Mucosa of descending colon (tissue), 3 donors: ENCODE results near the gene BANF1. TPM values are rescaled to one million over a fixed set of nuclear protein-coding genes. Genes with fewer than 3 reads are reported as not detected.

Experiments
- ATAC-seq: fragments of 200-7000 bp; cut with Tn5 transposase; one replicate; pipeline ENCODE4 v1.9.1; 2020; ENCODE audit warnings: mild to moderate bottlenecking, moderate library complexity
- DNase-seq, 3 donors: peaks; one replicate each; pipeline ENCODE4 v3.0.0-alpha.2; 2020
- H3K36me3 ChIP-seq: fragments of 200-600 bp; one replicate; pipeline ENCODE4 v1.8.0; 2021; ENCODE audit warnings: low read depth, mild to moderate bottlenecking
- H3K4me1 ChIP-seq: fragments of 200-600 bp; one replicate; pipeline ENCODE4 v1.8.0; 2021; ENCODE audit warnings: low read depth, mild to moderate bottlenecking
- H3K4me3 ChIP-seq: fragments of 200-600 bp; one replicate; pipeline ENCODE4 v1.8.0; 2021; ENCODE audit warnings: mild to moderate bottlenecking
- H3K9me3 ChIP-seq: fragments of 200-600 bp; one replicate; pipeline ENCODE4 v1.8.0; 2021; ENCODE audit warnings: mild to moderate bottlenecking
- intact Hi-C, 2 donors: fragments of 100-400 bp; cut with DNase I in 1 of 2; cut with micrococcal nuclease in 1 of 2; formaldehyde crosslinking; loops; one replicate each; pipeline versions ENCODE4 v1.11.0 to v1.11.1; 2022; cut with DNase I, micrococcal nuclease
- total RNA-seq, 3 donors: library from RNA; stranded (reverse); fragmentation: NEBNext Ultra II Directional in 2 of 3; extraction: Animal tissue kit (Norgen Biotek cat#: 25700) in 2 of 3; gene quantifications; one replicate each; pipeline versions ENCODE4 v1.2.1 to v1.2.4, GENCODE V29; 2021 to 2023
- TF ChIP-seq, protein P1 (sequence below): fragments of 200-600 bp; IDR thresholded peaks from one replicate; pipeline ENCODE4 v1.8.0; 2022; ENCODE audit warnings: antibody characterized with exemption, mild to moderate bottlenecking
- donor health status: DM: no; HTN: no; CAD: no; lungs with moderate emphysema.
- donor health status: DM: no; HTN: no; CAD: no.
- donor health status: DM: no; HTN: yes; CAD: no.

Gene BANF1
- total RNA-seq, 3 donors from 2014 or later = 130 to 155 (median 131) TPM

DNA sequence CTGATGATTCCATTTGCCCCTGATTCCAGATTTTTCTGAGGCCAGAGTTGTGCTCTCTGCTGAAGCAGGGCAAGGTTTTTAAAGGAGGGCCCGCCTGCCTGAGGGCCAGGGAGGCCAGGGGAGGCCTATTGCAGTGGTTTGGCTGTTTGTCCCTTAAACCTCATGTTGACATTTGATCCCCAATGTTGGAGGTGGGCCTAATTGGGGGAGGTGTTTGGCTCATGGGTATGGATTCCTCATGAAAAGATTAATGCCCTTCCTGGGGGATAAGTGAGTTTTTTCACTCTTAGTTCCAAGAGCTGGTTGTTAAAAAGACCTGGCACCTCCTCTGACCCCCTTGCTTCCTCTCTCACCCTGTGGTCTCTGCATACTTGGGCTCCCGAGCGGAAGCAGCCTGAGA is 37.5 kb downstream of the BANF1 start:
- intact Hi-C loops = no loop called here

DNA sequence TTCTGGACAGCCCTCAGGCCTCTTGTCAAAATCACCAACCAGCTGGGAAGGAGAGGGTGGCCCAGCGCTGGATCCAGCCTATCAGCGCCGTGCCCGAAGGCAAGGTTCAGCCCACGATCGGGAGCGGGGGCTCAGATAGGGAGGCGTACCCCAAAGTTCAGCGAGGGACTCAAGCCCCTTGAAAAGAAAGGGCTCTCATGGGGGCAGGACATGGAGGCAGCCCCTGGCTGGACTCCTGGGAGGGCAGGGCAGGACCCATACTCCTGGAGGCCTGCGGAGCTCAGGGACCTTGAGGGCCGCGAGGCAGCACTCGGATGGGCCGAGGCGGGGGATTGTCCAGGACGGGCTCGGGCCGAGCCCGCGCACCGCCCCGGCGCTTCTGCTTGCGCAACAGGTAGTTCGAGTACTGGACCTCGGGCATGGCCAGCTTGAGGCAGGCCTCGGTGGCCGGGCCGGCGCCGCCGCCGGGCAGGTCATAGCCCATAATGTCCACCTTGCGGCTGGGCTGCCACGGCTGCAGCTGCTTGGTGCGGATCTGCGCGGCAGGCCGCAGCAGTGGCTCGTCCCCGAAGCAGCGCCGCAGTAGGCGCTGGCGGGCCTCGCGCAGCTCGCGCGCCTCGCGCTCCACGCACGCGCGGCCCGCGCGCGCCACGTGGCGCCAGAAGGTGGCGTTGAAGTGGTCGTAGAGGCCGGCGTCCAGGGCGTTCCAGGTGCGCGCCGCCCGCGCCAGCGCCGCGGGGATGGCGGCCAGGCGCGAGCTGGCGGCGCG is 40.1 kb downstream of the BANF1 start:
- Histone ChIP-seq H3K36me3 (no peaks in the 10 kb centered on the region), H3K4me1 (no peaks in the 10 kb centered on the region), H3K4me3 (no peak overlapping the region), H3K9me3 (no peaks in the 10 kb centered on the region)
- intact Hi-C loops = no loop called here
- TF ChIP-seq, protein P1, sequence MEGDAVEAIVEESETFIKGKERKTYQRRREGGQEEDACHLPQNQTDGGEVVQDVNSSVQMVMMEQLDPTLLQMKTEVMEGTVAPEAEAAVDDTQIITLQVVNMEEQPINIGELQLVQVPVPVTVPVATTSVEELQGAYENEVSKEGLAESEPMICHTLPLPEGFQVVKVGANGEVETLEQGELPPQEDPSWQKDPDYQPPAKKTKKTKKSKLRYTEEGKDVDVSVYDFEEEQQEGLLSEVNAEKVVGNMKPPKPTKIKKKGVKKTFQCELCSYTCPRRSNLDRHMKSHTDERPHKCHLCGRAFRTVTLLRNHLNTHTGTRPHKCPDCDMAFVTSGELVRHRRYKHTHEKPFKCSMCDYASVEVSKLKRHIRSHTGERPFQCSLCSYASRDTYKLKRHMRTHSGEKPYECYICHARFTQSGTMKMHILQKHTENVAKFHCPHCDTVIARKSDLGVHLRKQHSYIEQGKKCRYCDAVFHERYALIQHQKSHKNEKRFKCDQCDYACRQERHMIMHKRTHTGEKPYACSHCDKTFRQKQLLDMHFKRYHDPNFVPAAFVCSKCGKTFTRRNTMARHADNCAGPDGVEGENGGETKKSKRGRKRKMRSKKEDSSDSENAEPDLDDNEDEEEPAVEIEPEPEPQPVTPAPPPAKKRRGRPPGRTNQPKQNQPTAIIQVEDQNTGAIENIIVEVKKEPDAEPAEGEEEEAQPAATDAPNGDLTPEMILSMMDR = no peak
- no peak for DNase-seq
- no peak for ATAC-seq

More for the DNA sequence above, 37.5 kb downstream of the BANF1 start:
- no peak for ATAC-seq
- no peak for DNase-seq
- Histone ChIP-seq H3K9me3 (no peaks in the 10 kb centered on the region), H3K36me3 (no peaks in the 10 kb centered on the region), H3K4me3 (no peak overlapping the region), H3K4me1 (no peaks in the 10 kb centered on the region)
- TF ChIP-seq, protein P1 = no peak

DNA sequence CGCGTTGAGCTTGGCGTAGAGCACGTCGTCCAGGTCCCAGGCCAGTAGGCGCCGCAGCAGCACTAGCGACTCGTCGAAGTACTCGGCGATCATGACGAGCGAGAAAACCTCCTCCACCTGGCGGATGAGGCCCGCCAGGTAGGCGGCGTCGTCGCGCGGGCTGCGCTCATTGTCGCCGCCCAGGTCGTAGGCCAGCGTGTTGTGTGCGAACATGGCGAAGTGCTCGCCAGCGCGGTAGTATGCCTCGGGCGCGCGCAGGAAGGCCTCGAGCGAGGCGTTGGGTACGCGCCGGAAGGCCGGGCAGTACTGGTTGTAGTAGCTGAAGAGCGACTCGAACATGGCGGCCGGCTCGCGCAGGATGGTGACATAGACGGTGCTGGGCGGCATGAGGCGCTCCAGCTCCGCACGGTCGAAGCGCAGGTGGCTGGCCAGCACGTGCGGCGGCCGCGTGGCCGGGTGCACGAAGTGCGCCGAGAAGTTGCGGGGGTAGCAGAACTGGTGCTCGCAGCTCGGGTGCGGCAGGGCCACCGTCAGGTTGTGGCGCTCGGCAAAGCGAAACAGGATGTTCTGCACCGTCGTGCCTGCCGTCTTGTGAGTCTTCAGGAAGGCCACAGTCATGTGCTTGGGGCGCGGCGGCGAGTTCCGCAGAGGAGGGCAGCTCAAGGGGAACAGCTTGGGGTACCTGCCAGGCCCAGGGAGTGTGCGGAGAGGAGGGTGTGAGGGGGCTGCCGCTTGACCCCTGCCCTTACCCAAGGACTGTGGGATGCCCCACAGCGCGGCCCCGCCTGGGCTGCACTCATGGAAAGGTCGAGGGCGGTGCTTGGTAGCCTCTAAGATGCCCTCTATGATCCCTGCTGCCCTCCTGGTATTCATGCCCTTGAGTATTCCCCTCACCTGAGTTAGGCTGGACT is 40.9 kb downstream of the BANF1 start:
- TF ChIP-seq, protein P1 = no peak
- no peak for ATAC-seq
- intact Hi-C loops = no loop called here

DNA sequence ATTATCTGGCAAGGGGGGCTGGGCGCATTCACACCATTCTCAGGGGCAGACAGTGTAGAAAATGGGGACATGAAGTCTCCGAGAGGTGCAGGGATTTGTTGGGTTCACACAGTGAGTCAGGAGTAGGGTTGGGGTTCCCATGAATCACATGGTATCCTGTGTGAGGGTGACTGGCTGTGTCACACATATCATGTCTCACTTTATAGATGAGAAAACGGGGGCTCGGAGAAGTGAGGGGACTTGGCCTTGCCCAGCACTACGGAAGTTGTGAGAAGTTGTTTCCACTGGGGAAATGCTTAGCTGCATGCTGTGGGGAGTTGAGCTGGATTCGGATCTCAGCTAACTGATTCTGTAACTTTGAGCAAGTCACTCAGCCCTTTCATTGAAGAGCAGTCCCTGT is 42.5 kb downstream of the BANF1 start:
- no peaks in the 10 kb centered on the region for H3K9me3 ChIP-seq
- TF ChIP-seq, protein P1 = no peak
- H3K4me1 ChIP-seq = no peaks in the 10 kb centered on the region
- intact Hi-C loops = no loop called here
- H3K36me3 ChIP-seq = no peaks in the 10 kb centered on the region
- H3K4me3 ChIP-seq = no peak overlapping the region
- DNase-seq = no peak
- no peak for ATAC-seq

More for the DNA sequence above, 40.9 kb downstream of the BANF1 start:
- H3K36me3 ChIP-seq = no peaks in the 10 kb centered on the region
- DNase-seq = no peak
- no peaks in the 10 kb centered on the region for H3K4me1 ChIP-seq
- no peak overlapping the region for H3K4me3 ChIP-seq
- no peaks in the 10 kb centered on the region for H3K9me3 ChIP-seq

DNA sequence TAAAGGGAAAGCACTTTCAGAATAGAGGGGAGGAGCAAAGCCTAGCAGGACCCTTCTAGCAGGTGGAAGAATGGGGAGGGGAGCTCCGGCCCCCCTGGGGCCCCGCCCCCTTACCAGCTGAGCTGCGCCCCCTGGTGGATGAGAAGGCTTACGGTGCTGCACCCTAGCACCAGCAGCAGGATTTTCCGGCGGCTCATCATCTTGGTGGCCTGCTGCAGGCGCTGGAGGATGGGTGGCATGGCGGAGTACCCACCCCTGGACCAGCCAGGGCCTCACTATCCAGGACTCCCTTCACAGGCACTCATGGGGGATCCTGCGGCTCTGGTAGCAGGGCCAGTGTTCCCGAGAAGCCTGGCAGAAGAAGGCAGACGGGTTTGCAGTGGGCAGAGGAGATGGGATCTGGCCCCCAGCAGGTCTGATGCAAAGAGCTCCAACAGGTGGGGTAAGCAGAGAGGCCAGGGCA is 42.9 kb downstream of the BANF1 start:
- Histone ChIP-seq H3K4me1 (no peaks in the 10 kb centered on the region), H3K36me3 (no peaks in the 10 kb centered on the region), H3K4me3 (no peak overlapping the region), H3K9me3 (no peaks in the 10 kb centered on the region)
- intact Hi-C loops = no loop called here
- TF ChIP-seq, protein P1 = peak; percentile 79
- DNase-seq (peak; percentile 76 to 80 (median 79)), ATAC-seq (peak; percentile 91)
